Fibroblast of the aortic adventitia (primary cell): ENCODE data around the gene SLC37A1. TPM values are rescaled to one million over a fixed set of nuclear protein-coding genes. Genes with fewer than 3 reads are reported as not detected.

Experiments
- DNase-seq: peaks from one replicate; pipeline ENCODE4 v3.0.0-alpha.2; 2010; ENCODE audit warnings: low read depth
- H3K4me3 ChIP-seq: 2 replicates; pipeline ENCODE4 v1.5.1; 2011; ENCODE audit warnings: low read depth, mild to moderate bottlenecking, control low read depth, low read length, moderate library complexity
- total RNA-seq: library from RNA; depleted of rRNA; stranded (reverse); fragments of >200 nt; gene quantifications from 2 replicates; pipeline ENCODE4 v1.2.3, GENCODE V29; 2012; ENCODE audit warnings: low replicate concordance
- TF ChIP-seq, protein P1 (sequence below): IDR thresholded peaks from 2 replicates; pipeline ENCODE4 v1.5.1; 2011; ENCODE audit warnings: mild to moderate bottlenecking, low read length, control low read depth, inconsistent platforms; ENCODE audit not compliant: insufficient read depth

SLC37A1 gene
- total RNA-seq, 1 donor, result 0.27 TPM

DNA sequence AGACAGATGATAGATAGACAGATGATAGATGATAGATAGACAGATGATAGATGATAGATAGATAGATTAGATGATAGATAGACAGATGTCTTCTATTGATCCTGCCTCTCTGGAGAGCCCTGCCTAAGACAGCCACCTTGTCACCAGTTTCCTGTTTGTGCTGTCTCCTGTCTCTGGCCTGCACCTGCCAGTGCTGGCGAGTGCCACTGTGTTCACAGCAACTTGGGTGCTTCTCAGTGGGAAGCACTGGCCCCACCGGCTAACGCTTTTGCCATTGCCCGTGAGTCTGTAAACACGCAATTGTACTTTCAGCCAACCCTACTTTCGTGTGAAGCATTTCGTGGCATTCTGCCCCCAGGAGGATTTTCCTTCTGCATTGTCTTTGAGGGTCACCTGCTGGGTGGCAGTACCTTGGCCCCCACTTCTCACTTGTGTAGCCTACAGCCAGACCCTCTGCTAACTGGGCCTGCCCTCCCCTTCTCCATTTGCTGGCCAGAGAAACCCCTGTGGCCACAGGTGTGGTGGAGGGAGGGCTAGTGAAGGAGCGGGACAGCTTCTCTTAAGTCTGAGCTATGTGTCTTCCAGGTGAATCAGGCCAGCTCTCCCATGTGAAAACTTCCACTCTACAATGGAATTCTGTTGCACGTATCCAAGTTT is 116.4 kb downstream of the SLC37A1 start:
- TF ChIP-seq, protein P1, sequence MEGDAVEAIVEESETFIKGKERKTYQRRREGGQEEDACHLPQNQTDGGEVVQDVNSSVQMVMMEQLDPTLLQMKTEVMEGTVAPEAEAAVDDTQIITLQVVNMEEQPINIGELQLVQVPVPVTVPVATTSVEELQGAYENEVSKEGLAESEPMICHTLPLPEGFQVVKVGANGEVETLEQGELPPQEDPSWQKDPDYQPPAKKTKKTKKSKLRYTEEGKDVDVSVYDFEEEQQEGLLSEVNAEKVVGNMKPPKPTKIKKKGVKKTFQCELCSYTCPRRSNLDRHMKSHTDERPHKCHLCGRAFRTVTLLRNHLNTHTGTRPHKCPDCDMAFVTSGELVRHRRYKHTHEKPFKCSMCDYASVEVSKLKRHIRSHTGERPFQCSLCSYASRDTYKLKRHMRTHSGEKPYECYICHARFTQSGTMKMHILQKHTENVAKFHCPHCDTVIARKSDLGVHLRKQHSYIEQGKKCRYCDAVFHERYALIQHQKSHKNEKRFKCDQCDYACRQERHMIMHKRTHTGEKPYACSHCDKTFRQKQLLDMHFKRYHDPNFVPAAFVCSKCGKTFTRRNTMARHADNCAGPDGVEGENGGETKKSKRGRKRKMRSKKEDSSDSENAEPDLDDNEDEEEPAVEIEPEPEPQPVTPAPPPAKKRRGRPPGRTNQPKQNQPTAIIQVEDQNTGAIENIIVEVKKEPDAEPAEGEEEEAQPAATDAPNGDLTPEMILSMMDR, result no peak
- DNase-seq, result no peak
- no peak overlapping the region for H3K4me3 ChIP-seq

DNA sequence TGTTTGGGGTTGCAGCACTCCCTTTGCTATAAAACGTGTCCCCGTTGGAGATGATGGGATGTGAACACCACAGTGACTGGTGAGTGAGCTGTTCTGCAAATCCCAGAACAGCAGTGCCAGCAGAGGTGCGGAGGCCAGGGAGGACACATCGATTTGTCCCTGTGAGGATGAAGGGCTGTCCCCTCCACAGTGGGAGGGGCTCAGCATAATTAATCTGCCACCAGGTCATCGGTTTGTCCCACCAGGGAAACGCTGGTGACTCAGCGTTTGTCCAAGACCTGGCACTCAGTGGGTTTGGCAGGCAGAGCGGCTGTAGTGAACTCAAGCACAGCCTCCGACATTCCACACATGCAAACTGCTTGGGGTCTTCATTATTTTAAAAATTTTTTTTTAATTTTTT is 117.0 kb downstream of the SLC37A1 start:
- TF ChIP-seq, protein P1, result no peak
- no peak for DNase-seq
- H3K4me3 ChIP-seq, result no peak overlapping the region

Other genes with a start within 250 kb of the SLC37A1 start
- gene TFF3, start 198.4 kb upstream of the SLC37A1 start, total RNA-seq, result not detected in 2 replicates
- gene TFF2, start 162.9 kb upstream of the SLC37A1 start, total RNA-seq, result not detected in 2 replicates
- not detected in 2 replicates for gene TFF1, start 147.3 kb upstream of the SLC37A1 start, total RNA-seq
- not detected in 2 replicates for gene TMPRSS3, start 117.8 kb upstream of the SLC37A1 start, total RNA-seq
- gene UBASH3A, start 110.0 kb upstream of the SLC37A1 start, total RNA-seq, result not detected in 2 replicates
- 0.16 TPM in 1 of 2 replicates, not detected in the other for gene RSPH1, start 17.6 kb upstream of the SLC37A1 start, total RNA-seq
- not detected in 2 replicates for gene PDE9A, start 139.8 kb downstream of the SLC37A1 start, total RNA-seq